ENCODE measurements around the gene TUBB2B. TPM values are rescaled to one million over a fixed set of nuclear protein-coding genes. Genes with fewer than 3 reads are reported as not detected.

TUBB2B gene
- total RNA-seq, 1 experiment from 2014 or later = 3.0 TPM

DNA sequence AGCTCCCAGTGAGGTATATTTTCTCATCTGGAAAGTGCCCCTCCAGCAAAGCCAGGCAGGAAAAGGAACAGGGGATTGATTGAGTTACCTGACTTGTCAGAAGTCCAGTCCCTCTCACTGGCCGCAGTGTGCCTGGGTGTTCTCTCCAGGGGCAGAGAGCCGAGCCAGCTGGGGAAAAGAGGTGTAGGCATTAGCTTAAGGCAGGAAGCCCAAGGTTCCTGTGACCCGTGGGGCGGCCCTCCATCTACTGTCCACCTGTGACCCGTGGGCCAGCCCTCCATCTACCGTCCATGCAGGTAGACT lies 34.0 kb upstream of the TUBB2B start:
- Mint-ChIP-seq H3K27ac (ENCODE audit: unreplicated experiment) (no peak overlapping the region), H3K4me3 (ENCODE audit: low read depth, unreplicated experiment) (peak overlapping the region; percentile 22), H3K36me3 (ENCODE audit: insufficient read depth, unreplicated experiment) (peaks cover 16% of the 10 kb centered on the region), H3K4me1 (ENCODE audit: low read depth, unreplicated experiment) (peaks cover 9% of the 10 kb centered on the region), H3K27me3 (ENCODE audit: unreplicated experiment) (peaks cover 11% of the 10 kb centered on the region), H3K9me3 (ENCODE audit: low read depth, unreplicated experiment) (no peaks in the 10 kb centered on the region)
- intact Hi-C loops (cut with micrococcal nuclease; ENCODE audit: unreplicated experiment) = no loop called here
- TF ChIP-seq, protein P1, sequence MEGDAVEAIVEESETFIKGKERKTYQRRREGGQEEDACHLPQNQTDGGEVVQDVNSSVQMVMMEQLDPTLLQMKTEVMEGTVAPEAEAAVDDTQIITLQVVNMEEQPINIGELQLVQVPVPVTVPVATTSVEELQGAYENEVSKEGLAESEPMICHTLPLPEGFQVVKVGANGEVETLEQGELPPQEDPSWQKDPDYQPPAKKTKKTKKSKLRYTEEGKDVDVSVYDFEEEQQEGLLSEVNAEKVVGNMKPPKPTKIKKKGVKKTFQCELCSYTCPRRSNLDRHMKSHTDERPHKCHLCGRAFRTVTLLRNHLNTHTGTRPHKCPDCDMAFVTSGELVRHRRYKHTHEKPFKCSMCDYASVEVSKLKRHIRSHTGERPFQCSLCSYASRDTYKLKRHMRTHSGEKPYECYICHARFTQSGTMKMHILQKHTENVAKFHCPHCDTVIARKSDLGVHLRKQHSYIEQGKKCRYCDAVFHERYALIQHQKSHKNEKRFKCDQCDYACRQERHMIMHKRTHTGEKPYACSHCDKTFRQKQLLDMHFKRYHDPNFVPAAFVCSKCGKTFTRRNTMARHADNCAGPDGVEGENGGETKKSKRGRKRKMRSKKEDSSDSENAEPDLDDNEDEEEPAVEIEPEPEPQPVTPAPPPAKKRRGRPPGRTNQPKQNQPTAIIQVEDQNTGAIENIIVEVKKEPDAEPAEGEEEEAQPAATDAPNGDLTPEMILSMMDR (IDR thresholded peaks at IDR 0.05; ENCODE audit: unreplicated experiment) = no peak
- CTCF ChIA-PET = no interaction called here
- no TSS peak for BruUV-seq (replicated peaks)
- no peak for DNase-seq

DNA sequence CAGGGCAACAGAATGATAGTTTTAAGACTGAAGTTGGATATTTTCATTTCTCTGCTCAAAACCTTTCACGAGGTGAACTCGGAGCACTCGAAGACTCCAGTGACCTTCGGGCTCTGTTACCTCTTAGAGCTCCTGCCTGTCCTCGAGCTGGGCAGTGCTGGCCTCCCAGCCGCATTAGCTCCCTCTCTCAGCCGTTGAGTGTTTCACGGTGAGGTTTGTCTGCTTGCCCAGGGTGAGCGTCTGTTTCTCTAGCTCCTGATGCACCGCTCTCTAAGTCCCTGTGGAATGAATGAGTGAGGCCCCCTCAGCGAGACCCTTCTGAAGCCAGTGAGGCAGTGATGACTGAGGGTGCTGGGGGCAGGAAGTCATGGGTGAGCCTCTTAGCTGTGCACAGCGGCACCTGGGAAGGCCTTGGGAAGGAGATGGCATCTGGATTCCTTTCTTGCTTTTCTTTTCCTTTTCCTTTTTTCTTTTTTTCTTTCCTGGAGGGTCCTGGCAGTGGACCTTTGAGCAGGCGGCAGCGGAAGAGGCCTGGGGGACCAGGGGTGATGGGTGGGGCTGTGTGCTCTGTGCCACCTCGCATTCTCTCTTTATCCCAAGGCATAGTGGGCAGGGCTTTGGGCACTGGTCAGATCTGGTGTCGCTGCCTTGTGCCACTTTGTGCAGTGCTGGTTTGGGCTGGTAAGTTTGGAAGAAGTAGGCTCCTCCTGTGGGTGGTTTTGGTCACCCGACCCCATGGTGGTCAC lies 33.5 kb upstream of the TUBB2B start:
- no peak overlapping the region for H3K27ac Mint-ChIP-seq (ENCODE audit: unreplicated experiment)
- H3K9me3 Mint-ChIP-seq (ENCODE audit: low read depth, unreplicated experiment) = no peaks in the 10 kb centered on the region
- no peak for DNase-seq
- H3K27me3 Mint-ChIP-seq (ENCODE audit: unreplicated experiment) = peaks cover 16% of the 10 kb centered on the region
- CTCF ChIA-PET = no interaction called here
- H3K36me3 Mint-ChIP-seq (ENCODE audit: insufficient read depth, unreplicated experiment) = peaks cover 11% of the 10 kb centered on the region
- TSS peak; percentile 33 for BruUV-seq (replicated peaks)
- H3K4me1 Mint-ChIP-seq (ENCODE audit: low read depth, unreplicated experiment) = peaks cover 9% of the 10 kb centered on the region
- TF ChIP-seq, protein P1 (IDR thresholded peaks at IDR 0.05; ENCODE audit: unreplicated experiment) = no peak
- intact Hi-C loops (cut with micrococcal nuclease; ENCODE audit: unreplicated experiment) = no loop called here
- peak overlapping the region; percentile 22 for H3K4me3 Mint-ChIP-seq (ENCODE audit: low read depth, unreplicated experiment)

GRCh38 chr6:3260296-3260695 lies 32.8 kb upstream of the TUBB2B start:
- no TSS peak for BruUV-seq (replicated peaks)
- intact Hi-C loops (cut with micrococcal nuclease; ENCODE audit: unreplicated experiment) = no loop called here
- no peaks in the 10 kb centered on the region for H3K9me3 Mint-ChIP-seq (ENCODE audit: low read depth, unreplicated experiment)

GRCh38 chr6:3259491-3259958 lies 32.1 kb upstream of the TUBB2B start:
- Mint-ChIP-seq H3K4me3 (ENCODE audit: low read depth, unreplicated experiment) (peak overlapping the region; percentile 94), H3K4me1 (ENCODE audit: low read depth, unreplicated experiment) (peaks cover 9% of the 10 kb centered on the region), H3K36me3 (ENCODE audit: insufficient read depth, unreplicated experiment) (peaks cover 11% of the 10 kb centered on the region), H3K27me3 (ENCODE audit: unreplicated experiment) (peaks cover 29% of the 10 kb centered on the region), H3K27ac (ENCODE audit: unreplicated experiment) (peak overlapping the region; percentile 86), H3K9me3 (ENCODE audit: low read depth, unreplicated experiment) (no peaks in the 10 kb centered on the region)
- DNase-seq = peak; percentile 15
- intact Hi-C loops (cut with micrococcal nuclease; ENCODE audit: unreplicated experiment) = no loop called here
- CTCF ChIA-PET = no interaction called here
- no TSS peak for BruUV-seq (replicated peaks)
- TF ChIP-seq, protein P1 (IDR thresholded peaks at IDR 0.05; ENCODE audit: unreplicated experiment) = no peak

More at GRCh38 chr6:3260296-3260695, 32.8 kb upstream of the TUBB2B start:
- CTCF ChIA-PET = no interaction called here
- TF ChIP-seq, protein P1 (IDR thresholded peaks at IDR 0.05; ENCODE audit: unreplicated experiment) = no peak
- peak overlapping the region; percentile 94 for H3K4me3 Mint-ChIP-seq (ENCODE audit: low read depth, unreplicated experiment)
- H3K27me3 Mint-ChIP-seq (ENCODE audit: unreplicated experiment) = peaks cover 23% of the 10 kb centered on the region
- DNase-seq = no peak
- H3K27ac Mint-ChIP-seq (ENCODE audit: unreplicated experiment) = no peak overlapping the region
- H3K36me3 Mint-ChIP-seq (ENCODE audit: insufficient read depth, unreplicated experiment) = peaks cover 11% of the 10 kb centered on the region
- H3K4me1 Mint-ChIP-seq (ENCODE audit: low read depth, unreplicated experiment) = peaks cover 9% of the 10 kb centered on the region
